GM15510 (cell line): ENCODE measurements around the gene ZNF407.

Source experiments
- POLR2A ChIP-seq: IDR thresholded peaks from 3 replicates; pipeline ENCODE4 v1.6.1; 2011; ENCODE audit warnings: borderline replicate concordance; ENCODE audit not compliant: insufficient read length; ENCODE audit errors: extremely low read depth

Gene ZNF407

DNA sequence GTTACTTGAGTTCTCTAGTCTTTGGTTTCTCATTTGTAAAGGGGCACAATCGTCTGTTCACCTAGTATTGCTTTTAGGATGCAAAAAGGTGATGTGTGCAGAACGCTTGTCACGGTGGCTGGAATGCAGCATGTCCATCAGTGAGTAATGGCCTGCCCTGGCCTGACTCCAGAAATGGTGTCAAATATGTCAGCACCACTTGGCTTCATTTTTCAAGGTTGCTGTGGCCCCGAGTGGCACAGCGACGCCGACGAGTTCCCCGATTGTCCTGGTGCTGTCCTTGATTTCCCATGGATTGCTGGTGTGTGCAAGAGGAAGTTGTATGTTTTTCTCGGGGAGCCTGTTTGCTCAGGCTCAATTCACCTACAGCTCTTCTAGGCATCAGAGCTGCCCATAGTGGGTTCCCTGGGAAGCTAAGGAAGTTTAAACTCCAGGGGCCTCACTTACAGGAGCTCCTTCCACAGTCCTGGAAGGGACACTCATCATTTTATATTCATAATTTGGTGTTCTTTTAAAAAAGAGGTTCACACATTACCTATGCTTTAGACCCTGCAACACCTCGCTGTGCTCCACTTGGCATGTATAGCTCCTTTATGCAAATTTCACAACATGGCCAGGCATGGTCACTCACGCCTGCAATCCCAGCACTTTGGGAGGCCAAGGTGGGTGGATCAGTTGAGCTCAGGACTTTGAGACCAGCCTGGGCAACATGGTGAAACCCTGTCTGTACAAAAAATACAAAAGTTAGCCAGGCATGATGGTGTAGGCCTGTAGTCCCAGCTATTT is 25.6 kb upstream of the ZNF407 start:
- TF ChIP-seq POLR2A: no peak

DNA sequence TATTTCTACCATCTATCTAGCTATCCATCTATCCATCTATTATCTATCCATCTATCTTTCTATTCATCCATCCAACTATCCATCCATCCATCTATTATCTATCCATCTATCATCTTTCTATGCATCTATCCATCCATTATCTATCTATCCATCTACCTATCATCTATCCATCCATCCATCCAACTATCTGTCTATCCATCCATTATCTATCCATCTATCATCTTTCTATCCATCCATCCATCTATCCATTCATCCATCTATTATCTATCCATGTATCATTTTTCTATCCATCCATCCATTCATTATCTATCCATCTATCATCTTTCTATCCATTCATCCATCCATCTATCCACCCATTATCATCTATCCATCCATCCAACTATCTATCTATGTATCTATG is 24.6 kb upstream of the ZNF407 start:
- no peak for TF ChIP-seq POLR2A

DNA sequence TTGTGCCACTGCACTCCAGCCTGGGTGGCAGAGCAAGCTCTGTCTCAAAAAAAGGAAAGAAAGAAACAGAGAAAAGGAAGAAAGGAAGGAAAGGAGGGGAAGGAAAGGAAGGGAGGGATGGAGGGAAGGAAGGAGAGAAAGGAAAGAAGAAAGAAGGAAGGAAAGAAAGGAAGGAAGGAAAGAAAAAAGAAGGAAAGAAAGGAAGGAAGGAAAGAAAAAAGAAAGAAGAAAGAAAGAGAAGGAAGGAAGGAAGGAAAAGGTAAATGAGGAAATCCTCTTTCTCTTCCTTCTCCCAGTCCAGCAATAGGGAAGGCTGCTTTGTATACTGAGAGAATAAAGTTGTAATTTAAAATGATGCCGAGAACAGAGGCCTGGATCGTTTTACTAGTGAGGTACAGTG is 22.8 kb upstream of the ZNF407 start:
- no peak for TF ChIP-seq POLR2A

DNA sequence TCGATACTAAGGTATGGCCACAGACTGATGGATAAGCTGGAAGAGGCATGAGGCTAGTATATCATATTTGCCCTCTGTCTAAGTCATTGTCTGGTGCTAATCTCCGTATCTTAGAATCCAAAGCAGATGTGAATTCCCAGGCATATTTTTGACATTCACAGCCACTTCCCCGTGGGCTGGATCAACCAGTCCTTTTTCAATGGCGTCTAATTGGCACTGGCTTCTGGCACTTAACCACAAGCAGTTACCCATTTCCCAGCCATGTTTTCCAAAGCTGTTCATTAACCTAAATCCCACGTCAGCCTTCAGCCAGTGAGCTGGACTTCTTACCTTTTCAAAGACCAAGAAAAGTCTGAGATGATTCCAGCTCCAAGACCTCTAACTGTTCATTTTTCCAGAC is 20.7 kb upstream of the ZNF407 start:
- no peak for TF ChIP-seq POLR2A

DNA sequence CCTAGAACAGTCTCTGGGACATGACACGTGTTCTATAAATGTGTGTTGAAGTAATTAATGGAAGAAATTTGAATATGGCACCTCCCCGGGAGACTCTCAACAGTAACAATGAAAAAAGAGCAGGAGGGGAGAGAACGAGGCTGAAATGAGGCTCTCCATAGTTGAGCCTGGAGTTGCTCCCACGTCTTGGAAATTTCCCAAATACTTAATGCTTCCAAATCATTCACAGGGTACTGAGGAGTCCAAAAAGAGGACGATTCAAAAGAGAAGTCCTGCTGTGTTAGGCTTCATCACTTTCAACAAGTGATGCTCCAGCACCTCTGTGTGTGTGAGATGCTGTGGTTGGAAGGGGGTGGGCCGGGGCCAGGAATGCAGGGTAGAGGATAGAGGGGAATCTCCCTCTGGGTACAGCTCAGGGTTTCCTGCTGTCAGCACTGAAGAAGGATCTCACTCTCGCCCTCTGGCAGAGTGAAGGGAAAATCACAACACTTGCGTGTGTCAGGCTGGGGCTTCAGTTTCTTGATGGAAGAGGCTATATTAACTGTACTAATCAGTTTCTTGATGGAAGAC is 18.1 kb upstream of the ZNF407 start:
- TF ChIP-seq POLR2A: no peak

DNA sequence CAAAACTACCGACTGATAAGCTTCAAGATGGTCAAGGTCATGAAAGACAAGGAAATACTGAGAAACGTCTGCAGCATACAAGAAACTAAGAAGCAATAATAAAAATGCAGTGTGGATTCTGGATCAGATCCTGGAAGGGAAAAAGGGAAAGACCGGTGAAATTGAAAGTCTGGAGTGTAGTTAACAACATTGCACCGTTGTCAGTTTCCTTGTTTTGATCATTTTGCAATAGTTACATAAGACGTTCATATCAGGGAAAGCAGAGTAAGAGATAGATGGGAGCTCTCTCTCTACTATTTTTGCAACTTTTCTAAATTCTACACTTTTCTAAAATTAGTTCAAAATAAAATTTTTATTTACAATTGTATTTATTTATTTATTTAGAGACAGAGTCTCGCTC is 15.0 kb upstream of the ZNF407 start:
- no peak for TF ChIP-seq POLR2A

DNA sequence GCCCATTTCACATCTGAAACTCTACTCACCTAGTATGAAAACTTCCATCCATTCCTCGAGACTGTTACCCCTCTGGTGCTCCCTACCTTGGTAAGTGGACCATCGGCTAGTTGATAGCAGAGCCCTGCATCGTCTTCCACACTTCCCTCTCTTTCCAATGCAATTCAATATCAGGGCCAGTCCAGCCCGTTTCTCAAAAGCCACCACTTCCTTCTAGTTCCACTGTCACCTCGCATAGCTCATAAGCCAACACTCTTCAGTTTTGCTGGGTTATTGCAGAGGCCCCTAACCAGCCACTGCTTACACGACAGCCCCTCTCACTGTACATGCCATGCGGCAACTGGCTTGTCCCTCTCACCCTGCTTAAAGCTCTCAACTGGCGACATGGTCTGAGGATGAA is 10.2 kb upstream of the ZNF407 start:
- no peak for TF ChIP-seq POLR2A

DNA sequence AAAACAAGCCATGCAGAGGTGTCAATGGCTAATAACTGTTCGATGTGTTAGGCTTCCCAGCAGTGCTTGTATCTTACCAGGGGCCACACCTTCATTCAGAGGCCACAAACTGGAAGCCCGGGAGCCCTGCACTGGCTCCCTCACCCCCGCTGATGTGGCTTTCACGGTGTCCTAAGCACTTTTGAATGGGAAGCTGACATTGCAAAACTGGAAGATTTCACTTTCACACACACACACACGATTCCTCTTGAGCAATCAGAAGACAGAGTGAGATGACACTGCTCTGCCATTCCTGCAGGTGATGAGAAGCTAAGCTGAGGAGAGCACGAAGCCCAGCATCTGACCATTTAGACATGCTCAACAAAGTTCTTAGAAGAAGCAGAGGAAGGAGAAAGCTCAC is 8.6 kb upstream of the ZNF407 start:
- TF ChIP-seq POLR2A: no peak

DNA sequence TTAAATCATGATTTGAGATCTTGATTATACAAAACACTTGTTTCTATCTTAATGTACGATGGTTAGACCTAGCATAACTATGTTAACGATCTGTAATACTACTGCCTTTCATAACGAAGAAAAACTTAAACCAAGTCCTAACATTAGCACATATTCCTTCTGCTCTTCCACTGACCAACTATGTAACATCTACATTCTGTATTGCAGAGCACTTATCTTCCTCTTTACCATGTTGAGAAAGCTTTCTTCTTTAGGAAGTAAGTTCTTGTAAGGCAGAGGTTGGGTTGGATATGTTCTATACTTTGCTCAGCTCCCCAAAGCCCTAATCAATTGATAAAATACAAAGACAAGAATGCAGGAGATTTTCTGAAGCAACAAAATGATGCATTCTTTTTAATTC is 7.9 kb upstream of the ZNF407 start:
- TF ChIP-seq POLR2A: no peak

DNA sequence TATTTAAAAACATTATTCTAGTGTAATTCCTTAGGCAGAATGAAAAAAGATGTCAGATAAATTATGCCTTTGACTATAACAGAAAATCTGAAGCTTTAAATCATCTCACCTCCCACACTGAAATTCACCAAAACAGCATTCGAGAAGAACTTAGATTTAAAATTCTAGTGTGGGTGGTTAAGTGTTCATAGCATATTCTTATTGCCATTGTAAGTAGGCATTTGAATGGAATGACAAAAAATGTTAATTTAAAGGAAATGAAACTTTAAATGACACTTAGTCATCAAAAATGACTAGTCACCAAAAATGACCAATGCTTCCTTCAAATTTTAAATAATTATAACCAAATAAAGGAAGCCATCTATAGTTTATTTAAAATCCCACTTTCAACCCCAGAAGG is 7.0 kb upstream of the ZNF407 start:
- no peak for TF ChIP-seq POLR2A

DNA sequence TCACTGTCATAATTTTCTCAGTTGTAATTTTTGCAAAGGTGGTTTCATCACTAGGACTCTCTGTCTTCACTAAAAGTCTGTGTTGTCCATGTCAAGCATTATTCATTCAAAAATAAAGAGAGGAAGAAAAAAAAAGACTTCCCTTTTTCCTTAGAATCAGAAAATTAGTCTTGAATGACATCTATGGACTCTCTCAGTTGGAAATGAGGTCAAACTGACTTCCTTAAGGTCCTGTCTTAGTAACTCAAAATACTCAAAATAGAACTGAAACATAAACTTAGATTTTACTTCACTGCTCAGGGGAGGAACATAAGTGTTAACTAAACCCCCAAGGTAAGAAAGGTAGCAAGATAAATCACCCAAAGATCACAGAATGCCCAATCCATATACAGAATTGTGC is 2.2 kb upstream of the ZNF407 start:
- TF ChIP-seq POLR2A: no peak

DNA sequence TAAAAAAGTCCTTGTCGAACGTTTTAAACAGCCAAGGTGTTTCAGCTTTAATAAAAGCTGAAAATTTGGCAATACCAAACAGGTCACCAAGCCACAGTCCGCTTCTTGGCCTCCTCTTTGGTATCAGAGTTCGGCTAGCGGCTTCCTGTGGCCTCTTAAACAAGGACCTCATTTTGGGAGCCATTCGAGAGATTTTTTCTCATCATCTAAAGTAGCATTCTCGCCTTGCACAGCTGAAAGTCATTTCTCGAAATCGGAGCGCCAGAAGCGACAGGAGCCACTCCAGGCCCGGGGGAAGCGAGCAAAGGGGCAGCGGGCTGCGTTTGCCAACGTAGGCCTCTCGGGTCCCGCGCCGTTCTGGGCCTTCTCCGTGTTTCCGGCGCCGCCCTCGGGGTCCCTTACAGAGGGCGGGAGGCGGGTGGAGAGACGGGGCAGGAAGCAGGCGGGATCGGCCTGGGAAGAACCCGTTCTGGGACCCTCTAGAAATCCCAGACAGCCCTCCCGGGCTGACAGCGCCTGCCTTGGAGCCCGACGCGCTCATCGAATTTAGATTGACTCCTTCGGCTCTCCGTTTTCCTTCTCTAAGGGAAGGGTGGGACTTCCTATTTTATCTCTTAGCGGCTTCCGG is 522 bp upstream of the ZNF407 start:
- peak; percentile 54 for TF ChIP-seq POLR2A

DNA sequence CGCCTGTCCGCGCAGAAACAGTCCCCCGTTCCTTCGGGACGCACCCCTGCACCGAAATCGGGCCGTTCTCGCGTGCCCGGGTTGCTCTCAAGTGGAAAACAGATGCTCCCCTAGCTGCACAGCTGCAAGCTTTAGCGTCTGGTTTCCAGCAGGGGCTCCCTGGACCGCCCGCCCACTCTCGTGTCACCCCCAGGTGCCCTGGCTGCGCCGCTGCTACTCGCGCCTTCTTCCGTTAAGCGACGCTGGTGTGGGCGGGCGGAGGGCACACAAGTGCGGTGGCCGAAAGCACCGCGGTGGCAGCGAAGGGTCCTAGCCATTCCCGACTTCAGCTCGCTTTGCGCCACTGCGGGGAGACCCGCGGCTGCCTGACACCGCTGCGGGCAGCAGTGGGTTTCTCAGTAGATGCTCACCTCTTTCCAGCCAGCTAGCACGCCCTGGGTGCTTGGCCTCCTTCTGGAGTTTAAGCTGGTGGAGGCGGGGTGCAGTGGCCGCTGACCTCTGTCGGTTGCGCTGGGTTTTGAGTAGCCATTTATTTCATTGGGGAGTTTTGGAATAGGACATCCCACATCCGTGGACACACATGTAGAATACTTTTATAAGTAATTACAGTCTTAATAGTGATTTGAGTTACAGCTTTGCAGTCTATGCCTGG is 806 bp downstream of the ZNF407 start:
- peak; percentile 22 for TF ChIP-seq POLR2A

DNA sequence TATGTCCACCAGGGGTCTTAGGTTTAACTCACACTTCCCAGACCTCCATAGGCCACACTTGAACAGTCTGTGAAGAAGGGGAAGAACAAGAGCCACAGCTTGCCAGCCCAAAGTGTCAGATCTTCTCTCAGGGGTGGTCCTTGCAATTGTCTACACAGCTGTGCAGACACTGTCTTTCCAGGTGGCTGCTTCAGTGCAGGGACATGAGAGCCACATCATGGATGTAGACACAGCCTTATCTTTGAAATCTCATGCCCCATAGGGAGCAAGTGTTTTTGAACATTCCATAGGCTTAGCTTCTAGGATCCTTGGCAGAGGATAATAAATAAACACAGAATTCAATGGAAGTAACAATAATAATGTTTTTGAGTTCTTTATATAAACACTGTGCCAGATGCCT is 6.7 kb downstream of the ZNF407 start:
- TF ChIP-seq POLR2A: no peak

DNA sequence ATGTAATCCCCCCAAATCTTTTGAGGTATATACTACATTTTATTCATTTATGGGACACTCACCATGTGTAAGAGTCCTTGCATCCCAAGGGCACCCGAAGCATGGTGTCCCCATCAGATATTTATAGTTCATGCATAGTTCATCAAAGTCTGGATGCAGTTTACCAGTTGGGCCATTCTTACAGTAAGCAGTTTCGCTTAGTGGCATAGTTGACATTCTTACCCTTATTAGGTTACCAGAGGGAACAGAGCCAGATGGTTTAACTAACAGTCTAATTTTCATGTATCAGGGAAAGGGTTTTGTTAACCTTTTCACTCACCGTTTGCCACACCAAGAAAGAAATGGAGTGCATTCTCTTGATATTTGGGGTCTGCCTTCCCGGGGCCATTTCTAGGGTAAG is 7.1 kb downstream of the ZNF407 start:
- no peak for TF ChIP-seq POLR2A
